Endothelial cell of umbilical vein (primary cell): Measurements from ENCODE around the gene SIGLEC7.

Experiments used
- CTCF ChIP-seq, 2 donors: IDR thresholded peaks; 1 replicate in 1 of 2; 2 replicates in 1 of 2; pipeline ENCODE4 v1.5.1; 2011; ENCODE audit warnings: low read length in 2 of 2, mild to moderate bottlenecking in 2 of 2, moderate library complexity in 2 of 2, control low read depth in 1 of 2, inconsistent platforms in 1 of 2, low read depth in 1 of 2; ENCODE audit not compliant: insufficient read depth in 1 of 2; ENCODE audit errors: extremely low read depth in 1 of 2
- EZH2 ChIP-seq: IDR thresholded peaks from 2 replicates; pipeline ENCODE4 v1.6.1; 2012; ENCODE audit warnings: borderline replicate concordance, low read depth, mild to moderate bottlenecking, moderate library complexity, low read length, inconsistent platforms; ENCODE audit not compliant: severe bottlenecking
- FOS ChIP-seq: IDR thresholded peaks from 2 replicates; pipeline ENCODE4 v1.6.1; 2011; ENCODE audit warnings: mild to moderate bottlenecking, low read length, moderate library complexity, borderline replicate concordance; ENCODE audit not compliant: insufficient read depth
- GATA2 ChIP-seq: IDR thresholded peaks from 2 replicates; pipeline ENCODE4 v1.7.0; 2011; ENCODE audit warnings: low read depth, mild to moderate bottlenecking, moderate library complexity, mixed read lengths, low read length; ENCODE audit not compliant: insufficient read length, insufficient read depth
- JUN ChIP-seq: IDR thresholded peaks from 2 replicates; pipeline ENCODE4 v1.6.1; 2011; ENCODE audit warnings: borderline replicate concordance, low read depth; ENCODE audit not compliant: insufficient read length, insufficient read depth
- MAX ChIP-seq: IDR thresholded peaks from 2 replicates; pipeline ENCODE4 v1.6.1; 2011; ENCODE audit not compliant: insufficient read depth, insufficient read length
- MYC ChIP-seq: IDR thresholded peaks from one replicate; pipeline ENCODE4 v1.6.1; 2011; ENCODE audit warnings: mild to moderate bottlenecking, low read depth, low read length
- POLR2A ChIP-seq: IDR thresholded peaks from 2 replicates; pipeline ENCODE4 v1.6.1; 2012; ENCODE audit warnings: low read depth, mild to moderate bottlenecking, control low read depth, low read length
- POLR2AphosphoS5 ChIP-seq: IDR thresholded peaks from 2 replicates; pipeline ENCODE4 v1.6.1; 2012; ENCODE audit warnings: low read depth, mild to moderate bottlenecking, control low read depth, low read length, moderate library complexity; ENCODE audit not compliant: insufficient read depth

- no peak for TF ChIP-seq POLR2A
- no peak for TF ChIP-seq EZH2
- no peak for TF ChIP-seq POLR2AphosphoS5
- TF ChIP-seq CTCF (IDR thresholded peaks at IDR 0.05; ENCODE audit: extremely low read depth in 1 of 2, insufficient read depth in 1 of 2, low read depth in 1 of 2, low read length in 2 of 2): no peak
- no peak for TF ChIP-seq MAX
- no peak for TF ChIP-seq JUN
- no peak for TF ChIP-seq FOS
- no peak for TF ChIP-seq MYC
- TF ChIP-seq GATA2: no peak
Observed at GRCh38 chr19:51110666-51110971, 31.5 kb upstream of the SIGLEC7 start.
